ENCODE results near the gene HNRNPAB. TPM values are rescaled to one million over a fixed set of nuclear protein-coding genes. Genes with fewer than 3 reads are reported as not detected.
"Not testable (repeated sequence)": the region's sequence is repeated elsewhere in the genome, so short reads cannot be mapped to it uniquely, and the experiment has no call there.

The HNRNPAB gene
- polyA plus RNA-seq, 10 donors, result 72.5 to 124 (median 89.0) TPM

DNA sequence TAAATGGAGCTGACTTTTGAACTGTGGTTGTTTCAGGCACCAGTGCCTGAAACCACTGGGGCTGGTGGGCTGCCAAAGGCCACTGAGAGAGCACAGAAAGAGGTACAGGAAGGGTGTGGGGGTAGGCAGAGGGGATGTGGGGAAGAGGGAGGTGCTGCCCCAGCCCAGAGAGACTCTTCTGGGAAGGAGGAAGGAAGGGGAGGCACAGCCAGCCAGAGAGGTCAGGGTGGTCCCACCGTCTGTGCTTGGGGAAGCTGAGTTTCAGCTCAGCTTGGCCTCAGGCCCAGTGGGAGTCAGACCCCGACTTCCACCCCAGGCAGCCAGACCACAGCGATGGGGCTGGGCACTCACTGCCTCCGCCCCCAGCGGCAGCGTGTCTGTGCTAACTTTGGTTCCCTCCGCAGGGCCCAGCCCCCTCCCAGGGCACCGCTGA is 36.9 kb downstream of the HNRNPAB start:
- no peak for DNase-seq

- DNase-seq, result no peak
These were observed 37.4 kb downstream of the HNRNPAB start for GRCh38 chr5:178241688-178242231.

DNA sequence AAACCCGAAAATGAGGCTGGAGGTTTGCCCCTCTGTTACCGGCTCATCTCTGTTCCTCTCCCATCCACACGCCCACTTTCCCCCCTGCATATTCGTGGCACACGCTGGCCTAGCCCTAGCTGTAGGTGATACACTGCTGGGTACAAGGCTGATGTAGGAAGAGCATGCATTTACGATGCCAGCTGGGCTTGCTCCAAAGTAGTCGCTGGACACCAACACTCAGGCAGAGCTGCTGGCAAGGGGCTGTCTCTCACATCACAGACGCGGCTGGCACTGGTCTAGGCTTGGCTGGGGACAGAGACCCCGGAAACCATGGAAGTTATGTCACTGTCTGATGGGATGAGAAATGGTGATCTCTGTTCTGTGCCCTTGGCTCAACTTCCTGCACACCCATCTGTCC is 38.1 kb downstream of the HNRNPAB start:
- DNase-seq, result no peak

- no peak for DNase-seq
These were observed 40.2 kb downstream of the HNRNPAB start for GRCh38 chr5:178244576-178244975.

DNA sequence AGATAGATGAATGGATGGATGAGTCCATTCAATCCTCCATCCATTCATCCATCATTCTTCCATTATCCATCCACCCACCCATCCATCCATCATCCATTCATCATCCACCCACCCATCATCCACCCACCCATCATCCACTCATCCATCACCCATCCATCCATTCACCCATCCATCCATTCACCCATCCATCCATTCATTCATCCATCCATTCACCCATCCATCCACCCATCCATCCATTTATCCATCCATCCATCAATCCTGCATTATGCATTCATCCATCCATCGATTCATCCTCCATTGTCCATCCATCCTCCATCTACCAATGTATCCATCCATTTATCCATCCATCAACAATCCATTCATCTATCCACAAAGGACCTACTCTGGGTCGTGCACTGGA is 41.1 kb downstream of the HNRNPAB start:
- no peak for DNase-seq

DNA sequence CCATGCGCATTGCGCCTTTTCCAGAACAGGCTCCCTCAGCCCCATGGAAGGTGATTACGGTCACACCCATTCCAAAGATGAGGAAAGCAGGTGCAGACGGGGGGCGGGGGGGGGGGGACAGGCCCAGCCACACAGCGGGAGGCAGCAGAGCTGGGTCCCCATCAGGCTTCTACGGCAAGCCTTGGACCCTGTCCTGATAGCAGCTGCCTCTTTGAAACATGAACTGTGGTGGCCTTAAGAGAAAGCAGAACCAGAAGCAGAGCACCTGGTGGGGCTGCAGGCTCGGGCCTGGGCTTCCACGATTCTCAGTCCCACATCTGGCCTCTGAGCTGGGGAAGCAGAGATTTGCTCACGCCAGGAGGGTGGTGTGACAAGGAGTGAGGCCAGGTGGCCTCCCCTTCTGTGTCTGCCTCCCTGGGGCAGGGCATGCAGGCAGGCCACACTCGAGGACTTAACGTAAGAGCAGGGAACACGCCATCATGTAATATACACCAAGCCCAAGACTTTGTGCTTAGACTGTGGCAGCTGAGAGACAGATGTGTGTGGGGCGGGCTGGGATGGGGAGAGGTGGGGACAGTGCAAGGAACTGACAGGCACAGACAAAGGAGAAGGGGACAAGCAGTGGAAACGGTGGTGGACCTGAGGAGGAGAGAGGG is 42.4 kb downstream of the HNRNPAB start:
- no peak for DNase-seq

GRCh38 chr5:178247481-178248456 is 43.4 kb downstream of the HNRNPAB start:
- no peak for DNase-seq

GRCh38 chr5:178248750-178249149 is 44.4 kb downstream of the HNRNPAB start:
- no peak for DNase-seq

- DNase-seq, result no peak
These were observed 45.1 kb downstream of the HNRNPAB start for GRCh38 chr5:178249191-178249989.

DNA sequence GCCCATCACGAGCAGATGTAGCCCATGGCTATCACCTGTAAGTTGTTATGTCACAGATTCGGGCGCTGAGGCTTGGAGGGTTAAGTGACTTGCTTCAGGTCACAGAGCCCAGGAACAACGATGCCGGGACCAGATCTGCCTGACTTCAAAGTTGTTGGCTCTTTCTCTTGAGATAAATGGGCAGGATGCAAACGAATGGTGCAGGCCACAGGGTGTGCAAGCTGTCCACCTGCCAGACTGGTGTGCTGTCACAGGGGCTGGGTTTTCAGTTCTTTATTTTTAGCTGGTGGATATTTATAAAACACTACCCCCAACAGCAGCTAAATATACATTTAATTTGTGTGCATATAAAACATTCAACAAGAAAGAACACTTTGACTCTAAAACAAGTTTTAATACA is 45.9 kb downstream of the HNRNPAB start:
- no peak for DNase-seq

DNA sequence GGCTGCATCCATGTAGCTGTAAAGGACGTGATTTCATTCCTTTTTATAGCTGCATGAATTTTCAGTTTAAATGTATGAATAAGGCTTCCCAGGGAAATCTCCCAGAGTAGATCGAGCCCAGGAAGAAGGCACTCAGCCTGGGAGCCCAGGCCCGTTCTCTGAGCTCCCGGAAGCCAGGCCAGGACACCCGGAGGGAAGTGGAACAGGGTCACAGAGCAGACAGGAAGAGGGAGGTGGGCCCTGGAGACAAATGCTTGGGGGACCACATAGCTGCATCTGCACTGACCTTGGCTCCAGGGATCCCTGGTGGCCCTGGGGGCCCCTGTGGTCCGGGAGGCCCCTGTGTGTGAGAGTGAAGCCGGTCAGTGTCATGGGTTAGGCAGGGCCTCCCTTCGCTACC is 47.9 kb downstream of the HNRNPAB start:
- no peak for DNase-seq

DNA sequence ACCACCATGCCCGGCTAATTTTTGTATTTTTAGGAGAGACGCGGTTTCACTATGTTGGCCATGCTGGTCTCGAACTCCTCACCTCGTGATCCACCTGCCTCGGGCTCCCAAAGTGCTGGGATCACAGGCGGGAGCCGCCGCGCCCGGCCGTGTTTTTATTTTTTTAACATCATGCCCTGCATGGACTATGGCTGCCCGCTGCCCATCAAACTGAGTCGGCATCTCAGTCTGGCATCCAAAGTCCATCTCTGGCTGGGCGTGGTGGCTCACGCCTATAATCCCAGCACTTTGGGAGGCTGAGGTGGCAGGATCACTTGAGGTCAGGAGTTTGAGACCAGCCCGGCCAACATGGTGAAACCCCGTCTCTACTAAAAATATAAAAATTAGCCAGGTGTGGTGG is 49.3 kb downstream of the HNRNPAB start:
- not testable (repeated sequence) for DNase-seq

DNA sequence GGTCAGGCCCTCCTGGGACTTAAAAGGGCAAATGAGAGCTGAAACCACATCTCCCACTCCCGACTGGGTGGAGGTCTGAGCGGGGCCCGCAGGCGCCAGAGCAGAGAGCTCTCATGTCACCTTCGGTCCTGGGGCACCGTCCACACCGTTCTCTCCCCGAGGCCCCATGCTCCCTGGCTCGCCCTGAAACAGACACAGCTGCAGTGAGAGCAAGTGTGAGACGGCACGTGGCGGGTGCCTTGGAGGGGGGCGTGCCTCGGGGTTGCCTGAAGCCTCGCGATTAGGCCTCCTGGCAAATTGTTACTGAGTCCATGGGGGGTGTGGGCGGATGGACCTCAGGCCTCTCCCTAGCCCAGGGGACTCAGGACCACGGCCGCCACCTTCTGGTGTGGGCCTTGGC is 52.4 kb downstream of the HNRNPAB start:
- no peak for DNase-seq

GRCh38 chr5:178257650-178258049 is 53.3 kb downstream of the HNRNPAB start:
- no peak for DNase-seq

DNA sequence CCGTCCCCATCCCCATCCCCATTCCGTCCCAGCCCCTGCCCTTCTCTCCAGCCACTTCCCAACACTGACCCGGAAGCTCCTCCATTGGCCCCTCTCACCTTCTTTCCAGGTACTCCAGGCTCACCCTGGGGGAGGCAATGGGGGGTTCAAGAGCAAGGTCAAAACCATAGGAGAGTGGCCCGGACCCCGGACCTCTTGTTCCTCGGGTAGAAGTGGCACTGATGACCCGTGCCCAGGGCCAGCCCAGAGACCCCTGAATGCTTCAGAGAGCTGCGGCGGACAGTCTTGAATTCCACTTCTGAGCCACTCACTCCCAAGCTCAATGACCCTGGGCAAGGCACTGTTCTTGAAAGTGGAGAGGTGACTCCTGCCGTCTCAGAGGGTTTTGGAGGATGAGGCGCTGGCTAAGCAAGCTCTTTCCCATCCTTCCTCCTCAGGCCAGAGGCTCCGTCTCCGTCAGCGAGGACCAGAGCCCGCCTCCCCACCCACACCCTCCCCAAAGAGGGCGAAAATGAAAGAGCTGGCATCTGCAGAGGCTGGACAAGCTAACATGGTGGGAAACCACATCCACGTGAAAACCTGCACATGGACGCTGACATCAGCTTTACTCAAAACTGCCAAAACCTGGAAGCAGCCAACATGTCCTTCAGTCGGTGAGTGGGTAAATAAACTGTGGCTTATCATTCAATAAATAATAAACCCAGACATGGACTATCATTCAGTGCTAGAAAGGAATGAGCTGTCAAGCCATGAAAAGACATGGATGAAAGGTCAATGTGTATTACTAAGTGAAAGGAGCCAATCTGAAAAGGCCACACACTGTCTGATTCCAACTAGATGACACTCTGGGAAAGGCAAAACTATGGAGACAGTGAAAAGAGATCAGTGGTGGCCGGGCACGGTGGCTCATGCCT is 55.5 kb downstream of the HNRNPAB start:
- DNase-seq, result no peak

Other genes starting within 250 kb of the HNRNPAB start
- not detected for gene PROP1, start 208.3 kb upstream of the HNRNPAB start, polyA plus RNA-seq (ENCODE audit: insufficient read length in 10 of 10)
- gene N4BP3, start 91.0 kb upstream of the HNRNPAB start, polyA plus RNA-seq (ENCODE audit: insufficient read length in 10 of 10), result 10 to 100 TPM; 15.8 to 23.7 (median 19.9) TPM
- 10 to 100 TPM; 27.2 to 32.0 (median 29.8) TPM for gene RMND5B, start 73.5 kb upstream of the HNRNPAB start, polyA plus RNA-seq (ENCODE audit: insufficient read length in 10 of 10)
- gene NHP2, start 50.6 kb upstream of the HNRNPAB start, polyA plus RNA-seq (ENCODE audit: insufficient read length in 10 of 10), result 100 to 1,000 TPM in 4 of 10 donors, 10 to 100 TPM in 6; 74.4 to 124 (median 92.2) TPM
- not detected for gene GMCL2, start 17.2 kb upstream of the HNRNPAB start, polyA plus RNA-seq (ENCODE audit: insufficient read length in 10 of 10)
- 10 to 100 TPM; 37.0 to 91.0 (median 48.7) TPM for gene PHYKPL, start 28.3 kb downstream of the HNRNPAB start, polyA plus RNA-seq (ENCODE audit: insufficient read length in 10 of 10)

All from muscle of back (tissue), 11 donors.